ENCODE measurements around the gene UNC79. TPM values are rescaled to one million over a fixed set of nuclear protein-coding genes. Genes with fewer than 3 reads are reported as not detected.
"Not testable (repeated sequence)": the region's sequence is repeated elsewhere in the genome, so short reads cannot be mapped to it uniquely, and the experiment has no call there.

UNC79 gene
- total RNA-seq, 1 donor from 2014 or later, result 0.41 TPM

DNA sequence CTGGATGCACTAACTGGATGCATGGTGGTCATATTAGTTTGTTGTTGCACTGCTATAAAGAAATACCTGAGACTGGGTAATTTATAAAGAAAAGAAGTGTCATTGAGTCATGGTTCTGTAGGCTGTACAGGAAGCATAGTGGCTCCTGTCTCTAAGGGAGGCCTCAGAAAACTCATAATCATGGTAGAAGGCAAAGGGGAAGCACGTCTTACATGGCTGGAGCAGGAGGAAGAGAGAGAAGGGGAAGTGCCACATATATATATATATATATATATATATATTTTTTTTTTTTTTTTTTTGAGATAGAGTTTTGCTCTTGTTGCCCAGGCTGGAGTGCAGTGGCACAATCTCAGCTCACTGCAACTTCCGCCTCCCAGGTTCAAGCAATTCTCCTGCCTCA, 62.9 kb downstream of the UNC79 start:
- DNase-seq, result not testable (repeated sequence)

- DNase-seq, result no peak
Measured at GRCh38 chr14:93496856-93497741, 66.4 kb downstream of the UNC79 start.

DNA sequence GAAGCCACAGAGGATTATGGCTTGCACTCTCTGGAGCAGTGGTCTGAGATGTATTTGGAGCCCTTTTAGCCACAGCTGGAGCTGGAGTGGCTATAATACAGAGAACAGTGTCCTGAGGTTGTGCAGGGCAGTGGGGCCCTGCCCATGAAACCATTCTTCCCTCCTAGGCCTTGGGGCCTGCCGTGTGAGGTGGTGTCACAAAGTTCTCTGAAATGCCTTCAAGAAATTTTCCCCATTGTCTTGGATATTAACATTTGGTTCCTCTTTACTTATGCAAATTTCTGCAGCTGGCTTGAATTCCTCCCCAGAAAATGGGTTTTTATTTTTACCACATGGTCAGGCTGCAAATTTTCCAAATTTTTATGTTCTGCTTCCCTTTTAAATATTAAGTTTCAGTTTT, 79.3 kb downstream of the UNC79 start:
- no peak for DNase-seq

GRCh38 chr14:93511001-93511400, 80.3 kb downstream of the UNC79 start:
- no peak for DNase-seq

- no peak for DNase-seq
Measured at GRCh38 chr14:93520053-93520607, 89.4 kb downstream of the UNC79 start.

DNA sequence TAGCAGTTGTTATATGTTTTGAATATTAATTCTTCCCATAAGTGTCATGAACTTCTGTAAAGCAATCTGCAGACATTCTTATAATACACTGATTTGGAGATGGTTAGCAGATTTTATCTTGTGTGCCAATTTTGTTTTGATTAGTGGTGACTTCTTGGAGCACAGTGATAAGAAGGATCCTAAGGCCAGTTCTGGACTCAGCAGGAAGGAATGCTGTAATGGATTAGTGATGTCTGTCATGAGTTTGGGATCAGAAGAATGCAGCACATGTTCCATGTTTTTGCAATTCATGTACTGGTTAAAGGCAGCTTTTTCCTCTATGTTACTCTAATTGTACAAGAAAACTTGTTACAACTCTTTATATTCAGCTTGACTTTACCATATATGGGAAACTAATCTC, 91.5 kb downstream of the UNC79 start:
- no peak for DNase-seq

GRCh38 chr14:93525216-93525615, 94.5 kb downstream of the UNC79 start:
- DNase-seq, result not testable (repeated sequence)

GRCh38 chr14:93525696-93526451, 95.1 kb downstream of the UNC79 start:
- DNase-seq, result peak; percentile 11

GRCh38 chr14:93527203-93527607, 96.5 kb downstream of the UNC79 start:
- DNase-seq, result peak; percentile 3

DNA sequence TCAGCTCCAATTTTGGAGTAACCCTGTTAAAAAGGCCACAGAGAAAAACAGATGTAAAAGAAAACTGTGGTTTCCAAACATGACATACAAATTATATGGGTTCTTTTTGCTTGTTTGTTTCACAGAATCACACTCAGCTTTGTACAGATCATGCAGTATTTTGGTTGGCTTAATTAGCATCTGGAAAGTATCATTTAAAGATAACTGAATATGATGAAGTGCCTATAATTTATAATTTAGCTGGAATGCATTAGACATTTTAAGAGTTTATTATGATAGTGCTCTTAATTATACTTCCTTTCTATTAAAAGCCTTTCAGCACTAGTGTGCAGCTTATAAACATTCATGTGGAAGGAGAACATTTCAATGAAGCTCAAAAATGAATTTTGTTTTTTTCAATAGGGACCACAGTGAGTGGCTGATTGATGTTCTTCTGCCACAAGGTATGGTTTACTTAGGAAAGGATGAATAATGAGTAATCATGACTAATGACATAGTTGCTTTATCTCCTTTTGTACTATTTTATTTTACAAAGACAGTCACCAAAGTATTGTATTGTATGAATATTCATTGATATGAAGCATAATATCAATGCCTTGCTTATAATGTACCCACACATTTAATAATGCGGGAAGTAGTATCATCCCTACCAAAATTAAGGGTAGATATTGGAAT, 98.3 kb downstream of the UNC79 start:
- DNase-seq, result no peak

- no peak for DNase-seq
Measured at GRCh38 chr14:93531644-93532043, 100.9 kb downstream of the UNC79 start.

- DNase-seq, result no peak
Measured at GRCh38 chr14:93532541-93532940, 101.8 kb downstream of the UNC79 start.

- DNase-seq, result no peak
Measured at GRCh38 chr14:93533437-93533836, 102.7 kb downstream of the UNC79 start.

DNA sequence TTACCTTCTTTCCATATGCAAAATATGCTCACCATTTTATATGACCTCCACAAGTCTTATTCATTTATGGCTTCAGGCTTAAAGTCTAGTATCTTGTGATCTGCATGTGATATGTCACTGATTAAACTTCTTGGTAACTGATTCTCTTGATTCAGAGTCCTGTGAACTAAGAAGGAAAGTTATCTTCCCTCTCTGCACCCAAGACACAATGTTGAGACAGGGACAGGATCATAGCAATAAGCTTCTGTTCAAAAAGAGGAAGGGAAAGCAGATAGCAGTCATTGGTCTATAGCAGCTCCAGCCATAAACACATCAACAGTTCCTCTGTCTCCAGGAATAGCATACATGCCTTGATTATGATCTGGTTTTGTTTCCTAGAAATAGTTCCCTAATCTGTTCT, 103.1 kb downstream of the UNC79 start:
- peak; percentile 3 for DNase-seq

GRCh38 chr14:93535537-93535936, 104.8 kb downstream of the UNC79 start:
- no peak for DNase-seq

GRCh38 chr14:93536945-93537344, 106.2 kb downstream of the UNC79 start:
- peak; percentile 1 for DNase-seq

DNA sequence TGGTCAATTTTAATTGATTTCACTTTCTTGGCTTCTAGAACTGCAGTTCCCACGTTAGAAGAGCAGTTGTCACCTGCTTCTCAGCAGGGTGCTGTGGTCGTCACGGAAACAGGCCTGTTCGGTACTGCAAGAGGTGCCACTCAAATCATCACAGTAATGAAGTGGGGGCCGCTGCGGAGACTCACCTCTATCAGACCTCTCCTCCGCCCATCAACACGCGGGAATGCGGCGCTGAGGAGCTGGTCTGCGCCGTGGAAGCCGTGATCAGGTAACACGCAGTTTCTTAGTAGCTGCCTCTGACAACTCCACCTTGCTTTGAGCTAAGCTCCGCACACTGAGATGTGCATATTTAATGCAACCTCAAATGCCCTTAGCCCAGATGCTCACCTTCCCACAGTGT, 107.2 kb downstream of the UNC79 start:
- DNase-seq, result no peak

GRCh38 chr14:93538413-93538812, 107.7 kb downstream of the UNC79 start:
- DNase-seq, result no peak

DNA sequence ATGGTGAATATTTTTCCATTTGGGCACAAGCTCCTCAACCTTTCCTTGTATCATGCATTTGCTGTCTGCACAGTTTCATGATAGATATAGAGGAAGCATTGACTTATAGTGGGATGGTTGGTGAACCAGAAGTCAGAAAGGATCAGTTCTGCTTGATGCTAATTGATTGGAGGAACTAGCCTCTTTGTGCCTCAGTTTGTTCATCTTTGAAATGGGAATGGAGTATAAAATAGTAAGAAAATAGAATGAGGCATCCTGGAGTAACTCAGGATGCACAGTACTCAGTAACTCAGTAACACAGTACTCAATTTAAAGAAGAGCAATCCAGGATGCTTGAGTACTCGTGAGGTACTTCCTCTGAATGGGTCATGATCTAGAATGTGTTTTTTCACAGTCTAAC, 109.5 kb downstream of the UNC79 start:
- no peak for DNase-seq

- peak; percentile 25 for DNase-seq
Measured at GRCh38 chr14:93543766-93544165, 113.0 kb downstream of the UNC79 start.

- no peak for DNase-seq
Measured at GRCh38 chr14:93544212-93544611, 113.5 kb downstream of the UNC79 start.

DNA sequence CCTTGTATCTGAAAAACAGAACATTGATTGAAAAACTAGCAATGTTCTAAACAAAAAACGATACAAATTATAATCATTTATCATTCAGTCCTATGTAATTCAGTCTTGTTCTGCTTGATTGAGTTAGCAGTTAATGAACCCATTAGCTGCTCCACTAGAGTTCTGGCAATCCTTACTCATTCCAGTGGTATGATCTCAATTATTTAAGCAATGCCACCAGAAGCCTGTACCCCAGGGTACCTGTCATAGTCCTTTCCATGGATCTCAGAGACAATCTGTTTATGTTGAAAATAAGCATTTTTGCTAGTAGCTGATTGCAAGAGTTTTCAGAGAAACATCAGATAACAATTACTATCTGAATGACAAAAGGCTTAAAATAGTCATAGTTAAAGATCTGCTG, 115.9 kb downstream of the UNC79 start:
- DNase-seq, result no peak
